NCI-H2029 treated with DMSO at 0.1 percent for 48 hours (cell line): Measurements from ENCODE around the gene KCNH2.

Experiments used
- DNase-seq: peaks from one replicate; lab custom pipeline; 2025; lab: John Stamatoyannopoulos, UW

KCNH2 gene

GRCh38 chr7:150974468-150975391, 3.4 kb downstream of the KCNH2 start:
- peak; percentile 65 for DNase-seq

- DNase-seq, result peak; percentile 61
Observed at GRCh38 chr7:150973571-150974451, 4.3 kb downstream of the KCNH2 start.

GRCh38 chr7:150972741-150973140, 5.4 kb downstream of the KCNH2 start:
- no peak for DNase-seq

- DNase-seq, result no peak
Observed at GRCh38 chr7:150972023-150972468, 6.1 kb downstream of the KCNH2 start.

- DNase-seq, result no peak
Observed at GRCh38 chr7:150971242-150972022, 6.7 kb downstream of the KCNH2 start.

GRCh38 chr7:150970424-150970823, 7.7 kb downstream of the KCNH2 start:
- DNase-seq, result no peak

GRCh38 chr7:150969475-150969874, 8.6 kb downstream of the KCNH2 start:
- DNase-seq, result peak; percentile 71

GRCh38 chr7:150968734-150969372, 9.3 kb downstream of the KCNH2 start:
- DNase-seq, result no peak

- DNase-seq, result no peak
Observed at GRCh38 chr7:150968056-150968733, 9.9 kb downstream of the KCNH2 start.

GRCh38 chr7:150967349-150967748, 10.8 kb downstream of the KCNH2 start:
- peak; percentile 8 for DNase-seq

- DNase-seq, result no peak
Observed at GRCh38 chr7:150966002-150966401, 12.1 kb downstream of the KCNH2 start.

- no peak for DNase-seq
Observed at GRCh38 chr7:150965273-150965830, 12.8 kb downstream of the KCNH2 start.

- DNase-seq, result peak; percentile 31
Observed at GRCh38 chr7:150964593-150965111, 13.5 kb downstream of the KCNH2 start.

- DNase-seq, result no peak
Observed at GRCh38 chr7:150963707-150964559, 14.2 kb downstream of the KCNH2 start.

GRCh38 chr7:150962553-150963399, 15.3 kb downstream of the KCNH2 start:
- no peak for DNase-seq

- no peak for DNase-seq
Observed at GRCh38 chr7:150962290-150962552, 15.9 kb downstream of the KCNH2 start.

- DNase-seq, result no peak
Observed at GRCh38 chr7:150961510-150962289, 16.4 kb downstream of the KCNH2 start.
